Measurements from ENCODE around the gene GALNT2.

GRCh38 chr1:230188826-230189225, 121.8 kb downstream of the GALNT2 start:
- TF ChIP-seq, protein P1, sequence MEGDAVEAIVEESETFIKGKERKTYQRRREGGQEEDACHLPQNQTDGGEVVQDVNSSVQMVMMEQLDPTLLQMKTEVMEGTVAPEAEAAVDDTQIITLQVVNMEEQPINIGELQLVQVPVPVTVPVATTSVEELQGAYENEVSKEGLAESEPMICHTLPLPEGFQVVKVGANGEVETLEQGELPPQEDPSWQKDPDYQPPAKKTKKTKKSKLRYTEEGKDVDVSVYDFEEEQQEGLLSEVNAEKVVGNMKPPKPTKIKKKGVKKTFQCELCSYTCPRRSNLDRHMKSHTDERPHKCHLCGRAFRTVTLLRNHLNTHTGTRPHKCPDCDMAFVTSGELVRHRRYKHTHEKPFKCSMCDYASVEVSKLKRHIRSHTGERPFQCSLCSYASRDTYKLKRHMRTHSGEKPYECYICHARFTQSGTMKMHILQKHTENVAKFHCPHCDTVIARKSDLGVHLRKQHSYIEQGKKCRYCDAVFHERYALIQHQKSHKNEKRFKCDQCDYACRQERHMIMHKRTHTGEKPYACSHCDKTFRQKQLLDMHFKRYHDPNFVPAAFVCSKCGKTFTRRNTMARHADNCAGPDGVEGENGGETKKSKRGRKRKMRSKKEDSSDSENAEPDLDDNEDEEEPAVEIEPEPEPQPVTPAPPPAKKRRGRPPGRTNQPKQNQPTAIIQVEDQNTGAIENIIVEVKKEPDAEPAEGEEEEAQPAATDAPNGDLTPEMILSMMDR (IDR thresholded peaks at IDR 0.05 in 8 of 11, conservative IDR thresholded peaks at IDR 0.05 in 3 of 11), result no peak
- no peak for TF ChIP-seq POLR2AphosphoS5 (IDR thresholded peaks at IDR 0.05)

All from spleen (tissue), 7 donors.